Stimulated activated CD4-positive, alpha-beta T cell treated with anti-CD3 and anti-CD28 coated beads, Interleukin-1b, Interleukin-23, amount 100 ng/mL, for 1 hour (primary cell): ENCODE results near the gene SPATA3.
"Not testable (repeated sequence)": the region's sequence is repeated elsewhere in the genome, so short reads cannot be mapped to it uniquely, and the experiment has no call there.

Source experiments
- DNase-seq, 2 donors: peaks; one replicate each; pipeline ENCODE4 v3.0.0-alpha.2; 2020; ENCODE audit warnings: low read depth in 2 of 2

The SPATA3 gene

DNA sequence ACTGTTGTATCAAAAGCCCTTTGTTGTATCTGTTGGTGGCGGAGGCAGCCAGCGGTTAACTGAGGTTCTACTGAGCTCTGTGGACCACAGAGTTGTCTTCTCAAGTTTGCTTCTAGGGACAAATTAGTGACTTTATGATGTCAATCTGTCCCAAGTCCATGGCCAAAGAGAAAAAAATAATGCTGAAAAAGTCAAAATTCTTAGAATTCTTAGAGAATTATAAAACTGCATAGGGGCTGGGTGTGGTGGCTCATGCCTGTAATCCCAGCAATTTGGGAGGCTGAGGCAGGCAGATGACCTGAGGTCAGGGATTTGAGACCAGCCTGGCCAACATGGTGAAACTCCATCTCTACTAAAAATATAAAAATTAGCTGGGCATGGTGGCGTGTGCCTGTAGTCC is 29.1 kb downstream of the SPATA3 start:
- DNase-seq: not testable (repeated sequence)

DNA sequence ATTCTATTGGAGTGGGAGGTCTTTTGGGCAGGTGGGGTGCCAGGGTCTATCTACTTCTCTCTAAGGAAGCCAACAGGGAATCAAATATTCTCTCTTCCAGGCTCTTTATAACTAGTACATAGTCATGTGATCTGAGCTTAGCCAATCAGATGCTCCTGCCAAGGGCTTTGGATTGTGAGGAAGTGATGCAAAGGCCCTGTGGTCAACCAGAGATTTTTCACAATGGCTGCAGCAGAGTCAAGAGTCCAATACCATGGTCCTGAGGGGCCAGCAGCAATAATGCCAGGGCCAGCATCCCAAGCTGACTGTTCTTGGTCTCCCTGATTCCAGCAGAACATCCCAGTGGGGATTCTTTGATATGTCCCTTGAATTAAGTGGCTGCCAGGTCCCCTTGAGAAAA is 33.0 kb downstream of the SPATA3 start:
- DNase-seq: no peak

DNA sequence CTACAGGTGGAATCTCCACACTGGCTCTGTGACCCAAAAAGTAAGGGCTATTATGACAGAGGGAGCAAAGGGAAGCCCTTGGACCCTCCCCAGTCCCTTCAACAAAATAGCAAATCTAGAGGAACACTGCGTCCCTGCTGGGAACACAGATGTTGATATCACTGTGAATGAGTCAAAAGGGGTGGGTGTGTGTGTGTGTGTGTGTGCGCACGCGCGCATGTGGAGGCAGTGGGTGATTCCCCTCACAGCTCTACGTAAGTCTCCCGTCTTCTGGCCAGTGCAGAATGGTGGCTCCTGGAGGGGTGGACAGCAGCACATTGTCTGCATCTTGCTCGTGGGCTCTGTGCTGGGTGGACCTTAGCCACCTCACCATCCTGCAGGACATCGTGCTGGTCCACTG is 33.6 kb downstream of the SPATA3 start:
- no peak for DNase-seq

DNA sequence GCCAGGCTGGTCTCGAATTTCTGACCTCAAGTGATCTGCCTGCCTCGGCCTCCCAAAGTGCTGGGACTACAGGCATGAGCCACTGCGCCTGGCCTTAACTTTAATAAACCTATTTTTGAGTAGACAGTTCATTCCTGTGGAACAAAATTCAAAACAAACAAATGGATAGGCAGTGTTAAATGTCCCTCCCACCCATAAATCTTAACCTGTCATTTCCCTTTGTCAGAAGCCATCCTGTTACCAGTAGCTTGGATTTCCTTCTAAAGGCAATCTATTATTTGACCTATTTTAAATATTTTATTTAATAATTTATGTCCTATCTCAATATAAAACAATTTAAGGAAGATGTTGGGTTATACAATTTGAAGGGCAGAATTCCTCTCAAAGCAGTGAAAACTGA is 34.8 kb downstream of the SPATA3 start:
- no peak for DNase-seq

DNA sequence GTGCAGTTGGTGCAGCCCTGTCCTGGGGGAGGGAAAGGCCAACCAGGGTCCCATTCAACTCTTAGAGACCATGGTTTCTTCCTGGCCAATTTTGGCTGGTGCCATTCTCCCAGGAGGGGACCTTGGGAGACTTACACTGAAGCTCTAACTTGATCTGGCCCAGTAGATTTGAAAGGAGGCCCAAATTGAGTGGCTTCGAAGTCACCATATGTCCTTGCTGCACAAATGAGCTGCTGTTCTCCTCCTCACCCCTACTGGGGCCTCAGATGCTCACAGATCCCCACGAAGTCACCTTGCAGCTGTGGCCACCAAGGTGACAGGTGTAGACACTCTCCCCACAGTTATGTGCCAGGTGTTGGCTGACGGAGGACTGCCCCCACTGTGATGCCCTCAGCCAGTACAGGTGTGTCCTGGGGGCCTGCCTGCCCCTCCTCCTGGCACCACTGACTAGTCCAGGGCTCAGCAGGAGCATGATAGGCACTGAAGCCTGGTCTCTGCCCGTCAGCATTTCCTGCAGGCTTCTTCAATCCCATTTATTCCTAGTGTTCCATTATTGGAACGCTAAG is 36.7 kb downstream of the SPATA3 start:
- DNase-seq: no peak

DNA sequence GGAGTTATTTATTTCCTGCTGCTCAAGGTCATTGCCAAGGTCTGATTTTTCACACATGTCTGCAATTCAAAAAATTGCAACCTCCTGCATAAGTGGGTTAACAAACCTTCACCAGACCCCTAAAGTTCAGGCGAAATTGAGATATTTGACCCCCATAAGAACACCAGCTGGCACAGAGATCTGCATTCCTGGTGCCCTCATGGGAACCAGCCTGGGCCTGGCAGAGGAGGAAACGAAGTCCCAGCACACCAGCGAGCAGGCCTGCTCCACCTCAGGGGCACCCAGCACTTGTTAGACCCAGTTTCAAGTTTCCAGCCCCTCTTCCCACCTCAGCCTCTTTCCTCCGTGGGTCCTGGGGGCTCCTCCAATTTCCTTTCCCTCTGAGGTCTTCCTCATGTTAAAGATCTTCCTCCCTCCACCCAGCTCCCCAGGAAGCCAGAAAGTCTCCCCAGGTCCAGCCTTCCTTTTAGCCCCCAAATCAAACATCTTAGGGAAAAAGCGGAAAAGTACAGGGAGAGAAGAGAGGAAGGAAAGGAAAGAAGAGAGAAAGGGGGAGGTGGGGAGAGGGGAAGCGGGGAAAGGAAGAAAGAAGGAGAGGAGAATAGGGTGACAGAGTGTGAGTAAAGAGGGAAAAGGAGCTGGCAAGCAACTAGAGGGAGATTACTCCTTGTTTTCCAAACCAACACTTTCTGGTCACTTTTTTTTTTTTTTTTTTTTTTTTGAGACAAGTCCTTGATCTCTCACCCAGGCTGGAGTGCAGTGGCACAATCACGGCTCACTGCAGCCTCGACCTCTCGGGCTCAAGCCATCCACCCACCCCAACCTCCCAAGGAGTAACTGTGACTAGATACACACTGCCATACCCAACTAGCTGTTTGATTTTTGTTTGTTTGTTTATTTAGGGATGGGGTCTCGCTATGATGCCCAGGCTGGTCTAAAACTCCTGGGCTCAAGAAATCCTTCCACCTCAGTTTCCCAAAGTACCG is 37.5 kb downstream of the SPATA3 start:
- no peak for DNase-seq

DNA sequence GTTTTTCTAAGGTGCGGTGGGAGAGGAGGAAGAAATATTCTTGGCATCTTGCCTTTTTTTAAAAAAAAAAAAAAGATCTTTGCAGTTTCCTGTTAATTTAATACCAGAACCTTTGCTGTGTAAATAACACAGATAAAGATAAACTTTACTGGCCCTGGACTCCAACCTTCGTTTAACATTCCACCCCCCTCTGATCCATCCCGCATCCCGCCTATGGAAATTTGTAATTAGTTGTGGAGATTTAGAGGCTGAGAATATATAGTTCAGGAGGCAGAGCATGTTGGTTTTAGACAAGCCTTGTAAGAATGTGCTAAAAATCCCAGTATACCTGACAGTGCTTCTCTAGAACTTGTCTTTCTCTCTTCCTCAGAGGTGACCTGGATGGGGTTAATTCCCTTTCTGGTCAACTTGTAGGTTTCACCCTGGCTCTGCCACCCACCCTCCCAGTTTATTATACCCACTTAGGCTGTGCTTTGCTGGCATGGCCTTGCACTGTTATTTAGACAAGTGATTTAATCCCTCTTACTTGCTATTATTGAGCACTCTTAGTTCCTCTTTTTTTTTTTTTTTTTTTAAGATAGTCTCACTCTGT is 38.5 kb downstream of the SPATA3 start:
- DNase-seq: no peak

DNA sequence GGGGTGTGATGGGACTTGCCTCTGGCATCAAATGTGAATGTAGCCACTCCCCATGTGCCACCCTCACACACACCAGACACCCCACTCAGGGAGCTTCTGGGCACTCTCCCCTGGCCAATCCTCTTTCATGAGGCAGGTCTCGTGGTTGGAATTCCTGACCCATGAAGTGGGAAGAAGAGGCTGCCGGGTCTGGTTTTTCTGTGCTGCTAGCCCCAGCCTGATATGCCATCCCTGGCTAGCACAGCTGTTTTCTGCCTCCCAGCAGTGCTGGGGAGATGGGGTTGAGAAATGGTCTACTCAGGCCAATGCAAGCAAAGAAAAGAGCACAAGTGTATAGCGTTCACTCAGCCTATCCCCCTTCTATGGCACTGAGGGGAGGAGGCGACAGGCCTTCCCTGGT is 40.2 kb downstream of the SPATA3 start:
- DNase-seq: no peak

DNA sequence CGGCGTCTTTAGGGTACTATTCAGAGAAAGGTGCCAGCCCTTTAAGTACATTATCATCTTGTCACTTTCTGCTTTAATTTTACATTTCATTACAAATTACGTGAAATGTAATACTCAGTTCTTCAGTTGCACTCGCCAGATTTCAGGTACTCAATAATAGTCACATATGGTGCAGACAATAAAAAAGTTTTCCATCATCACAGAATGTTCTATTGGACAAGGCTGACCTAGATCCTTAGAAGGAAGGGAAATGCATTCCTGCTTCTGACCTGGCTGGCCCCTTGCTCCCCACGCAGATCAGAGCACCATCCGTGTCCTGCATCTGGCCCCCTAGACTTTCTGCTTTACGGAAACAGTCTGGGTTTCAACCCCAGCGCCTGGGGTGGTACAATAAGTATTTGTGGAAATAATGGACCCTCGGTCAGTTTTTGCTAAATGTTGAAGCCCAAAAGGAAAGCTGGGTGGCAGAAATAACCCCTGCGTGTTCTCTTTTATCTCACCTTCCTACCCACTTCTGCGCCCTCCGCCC is 40.7 kb downstream of the SPATA3 start:
- DNase-seq: no peak

DNA sequence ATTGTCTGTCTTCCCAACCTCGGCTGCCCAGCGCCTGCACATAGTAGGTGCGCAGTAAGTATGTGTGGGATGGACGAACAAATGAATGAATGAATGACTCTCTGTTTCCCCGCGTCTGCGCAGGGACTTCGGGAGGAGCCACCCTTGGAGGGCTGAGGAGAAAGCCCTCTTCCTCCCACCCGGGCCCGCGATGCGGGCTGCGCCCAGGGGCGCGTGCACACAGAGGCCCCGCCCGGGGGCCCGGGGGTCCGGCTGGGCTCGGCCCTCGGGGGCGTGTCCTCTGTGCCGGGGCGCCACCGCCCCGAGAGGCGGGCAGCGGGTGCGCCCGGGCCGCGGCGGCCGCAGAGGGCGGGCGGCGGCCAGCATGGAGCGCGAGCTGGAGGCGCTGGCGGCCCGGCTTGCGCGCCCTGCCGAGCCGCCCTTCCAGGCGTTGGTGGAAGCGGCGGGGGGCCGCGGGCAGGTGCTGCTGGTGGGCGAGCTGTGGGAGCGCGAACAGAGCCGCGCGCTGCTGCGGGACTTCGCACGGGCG is 41.3 kb downstream of the SPATA3 start, which contains the start of gene C2orf72:
Gene C2orf72 (plus strand): TSS at position 322 of the 529 bp plus-strand sequence. CDS start 43 bp downstream, at position 365.
- no peak for DNase-seq

DNA sequence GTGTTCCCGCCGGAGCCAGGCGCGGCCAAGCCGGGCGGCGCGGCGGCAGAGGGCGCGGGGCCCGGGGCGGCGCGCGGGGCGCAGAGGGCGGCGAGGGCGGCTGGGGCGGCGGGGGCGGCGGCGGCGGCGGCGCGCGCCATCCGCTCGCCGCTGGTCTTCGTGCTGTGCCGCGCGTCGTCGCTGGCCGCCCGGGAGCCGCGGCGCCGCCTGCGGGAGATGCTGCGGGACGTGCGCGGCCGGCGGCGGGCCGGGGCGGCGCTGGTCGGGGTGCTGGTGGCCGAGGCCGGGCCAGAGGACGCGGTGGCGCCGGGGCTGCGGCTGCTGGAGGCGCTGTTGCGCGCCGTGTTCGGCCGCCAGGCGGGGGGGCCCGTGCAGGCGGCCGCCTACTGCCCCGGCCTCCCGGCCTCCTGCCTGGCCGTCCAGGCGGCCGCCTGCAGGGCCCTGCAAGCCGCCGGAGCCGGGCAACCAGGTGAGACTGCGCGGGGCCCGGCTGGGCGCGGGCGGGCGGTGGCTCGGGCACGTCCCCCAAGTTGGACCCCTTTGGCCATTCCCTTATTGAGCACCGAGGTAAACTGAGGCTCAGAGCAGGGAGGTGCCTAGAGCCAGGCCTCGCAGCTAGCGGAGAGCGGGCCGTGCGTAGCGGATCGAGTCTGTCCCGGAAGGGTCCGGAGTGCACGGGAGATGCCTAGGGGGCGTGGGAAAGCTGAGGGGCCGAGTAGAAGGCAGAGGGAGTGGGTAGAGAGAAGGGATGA is 42.0 kb downstream of the SPATA3 start:
- DNase-seq: no peak

DNA sequence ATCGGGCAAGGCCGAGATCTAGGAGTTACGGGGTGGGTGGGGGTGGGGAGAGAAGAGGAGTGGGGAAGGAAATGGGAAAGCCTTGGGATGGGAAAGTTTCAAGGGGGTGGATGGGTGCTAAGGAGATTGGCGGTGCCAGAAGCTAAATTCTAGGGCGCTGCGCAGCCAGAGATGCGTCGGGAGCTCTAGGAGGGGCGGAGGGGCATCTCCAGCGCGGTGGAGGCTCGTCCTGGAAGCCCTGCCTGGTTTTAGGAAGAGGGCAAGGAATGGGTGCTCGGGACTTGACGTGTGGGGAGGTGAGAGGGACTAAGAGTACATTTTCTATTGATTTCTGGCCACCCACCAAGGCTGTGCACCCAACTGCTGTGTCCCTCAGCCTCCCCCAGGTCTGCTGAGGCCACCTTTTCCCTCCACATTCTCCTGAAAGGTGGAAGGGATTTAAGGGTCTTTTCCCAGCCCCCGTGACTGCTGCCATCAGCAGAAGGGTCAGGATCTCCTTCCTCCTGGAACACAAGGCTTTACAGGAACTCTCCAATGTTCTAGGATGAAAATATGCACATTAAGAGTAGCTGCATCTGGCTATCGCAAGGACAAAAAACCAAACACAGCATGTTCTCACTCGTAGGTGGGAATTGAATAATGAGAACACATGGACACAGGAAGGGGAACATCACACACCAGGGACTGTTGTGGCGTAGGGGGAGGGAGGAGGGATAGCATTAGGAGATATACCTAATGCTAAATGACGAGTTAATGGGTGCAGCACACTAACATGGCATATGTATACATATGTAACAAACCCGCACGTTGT is 42.8 kb downstream of the SPATA3 start:
- DNase-seq: no peak

DNA sequence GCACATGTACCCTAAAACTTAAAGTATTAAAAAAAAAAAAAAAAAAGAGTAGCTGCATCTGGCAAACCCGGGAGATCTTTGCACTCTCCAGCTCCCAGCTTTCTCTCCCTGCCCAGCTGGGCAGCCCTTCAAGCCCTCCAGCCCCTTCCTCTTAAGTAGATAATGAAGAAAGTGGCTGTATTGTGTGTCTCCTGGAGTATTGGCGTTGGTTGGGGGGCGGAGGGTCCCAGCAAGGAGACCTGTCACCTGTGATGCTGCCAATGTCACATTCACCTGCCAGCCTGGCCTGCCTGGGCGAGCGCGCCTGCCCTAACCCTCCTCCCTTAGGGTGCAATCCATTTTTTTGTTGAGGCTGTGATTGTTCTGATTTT is 43.4 kb downstream of the SPATA3 start:
- DNase-seq: no peak

DNA sequence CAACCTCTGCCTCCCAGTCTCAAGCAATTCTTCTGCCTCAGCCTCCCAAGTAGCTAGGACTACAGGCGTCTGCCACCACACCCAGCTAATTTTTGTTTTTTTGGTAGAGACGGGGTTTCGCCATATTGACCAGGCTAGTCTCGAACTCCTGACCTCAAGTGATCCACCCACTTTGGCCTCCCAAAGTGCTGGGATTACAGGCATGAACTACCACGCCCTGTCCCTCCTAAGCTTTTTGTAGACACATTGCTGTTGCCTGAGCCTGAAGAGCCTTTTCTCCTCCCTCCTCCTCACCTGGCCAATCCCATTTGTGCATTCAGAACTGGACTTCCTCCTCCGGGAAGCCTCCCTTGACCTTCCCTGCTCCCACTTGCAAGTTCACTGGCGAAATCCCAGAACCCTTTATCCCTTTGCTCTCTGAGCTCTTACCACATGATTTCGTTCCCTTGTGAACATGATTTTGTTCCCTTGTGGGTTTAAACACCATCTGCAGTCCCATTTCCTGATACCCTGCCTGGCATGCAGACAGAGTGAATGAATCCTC is 44.0 kb downstream of the SPATA3 start:
- DNase-seq: no peak

DNA sequence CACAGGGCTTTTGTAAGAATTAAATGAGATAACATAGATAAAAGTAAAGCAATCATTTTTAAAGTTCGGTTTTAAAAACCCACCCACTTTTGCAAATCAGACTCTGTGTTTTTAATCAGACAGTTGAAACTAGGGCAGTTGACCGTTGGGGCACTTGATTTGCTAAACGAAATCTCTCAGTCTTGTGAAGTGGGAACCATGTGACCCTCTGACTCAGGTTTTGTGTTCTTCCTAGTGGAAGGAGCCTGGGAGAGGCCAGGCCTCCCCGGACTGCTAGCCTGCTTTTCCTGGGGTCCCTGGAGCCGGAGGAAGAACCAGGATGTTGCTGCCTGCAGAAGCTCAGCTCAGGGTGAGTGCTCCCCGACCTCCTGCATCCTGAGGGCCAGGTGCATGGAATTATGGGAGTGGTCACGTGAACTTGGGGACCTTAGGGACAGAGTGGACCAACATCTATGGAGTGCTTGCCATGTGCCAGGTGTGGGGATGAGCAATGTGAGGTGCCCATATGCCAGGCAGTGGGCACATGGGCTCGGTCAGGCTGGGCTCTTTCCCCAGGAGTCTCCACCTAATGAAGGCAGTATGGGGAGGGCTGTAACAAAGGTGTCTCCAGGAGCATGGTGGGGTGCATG is 45.3 kb downstream of the SPATA3 start:
- DNase-seq: no peak

DNA sequence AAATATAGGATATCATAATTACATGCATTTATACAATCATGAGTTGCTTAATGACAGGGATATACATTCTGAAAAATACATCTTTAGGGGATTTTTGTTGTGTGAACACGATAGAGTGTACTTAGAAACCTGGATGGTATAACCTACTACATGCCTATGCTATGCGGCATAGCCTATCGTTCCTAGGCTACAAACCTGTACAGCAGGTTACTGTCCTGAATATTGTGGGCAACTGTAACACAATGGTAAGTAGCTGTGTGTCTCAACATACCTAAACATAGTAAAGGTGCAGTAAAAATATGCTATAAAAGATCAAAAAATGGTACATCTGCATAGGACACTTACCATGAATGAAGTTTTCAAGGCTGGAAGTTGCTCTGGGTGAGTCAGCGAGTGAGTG is 47.9 kb downstream of the SPATA3 start:
- DNase-seq: no peak

DNA sequence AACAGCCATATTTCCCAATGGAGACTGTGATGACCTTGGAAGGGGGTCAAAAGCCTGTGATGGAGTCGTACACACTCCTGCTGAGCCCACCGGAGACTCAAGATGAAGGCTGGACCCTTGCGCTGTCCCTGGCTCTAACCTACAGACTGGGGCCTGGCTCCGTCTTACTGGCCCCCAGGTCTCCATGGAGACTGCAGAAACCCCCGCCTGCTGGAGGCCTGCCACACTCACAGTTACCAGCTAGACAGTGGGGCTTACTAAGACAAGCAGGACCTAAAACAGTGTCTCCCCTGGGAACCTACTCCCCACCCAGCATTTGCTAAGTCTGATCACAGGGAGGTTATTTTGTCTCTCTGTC is 51.0 kb downstream of the SPATA3 start:
- DNase-seq: no peak

DNA sequence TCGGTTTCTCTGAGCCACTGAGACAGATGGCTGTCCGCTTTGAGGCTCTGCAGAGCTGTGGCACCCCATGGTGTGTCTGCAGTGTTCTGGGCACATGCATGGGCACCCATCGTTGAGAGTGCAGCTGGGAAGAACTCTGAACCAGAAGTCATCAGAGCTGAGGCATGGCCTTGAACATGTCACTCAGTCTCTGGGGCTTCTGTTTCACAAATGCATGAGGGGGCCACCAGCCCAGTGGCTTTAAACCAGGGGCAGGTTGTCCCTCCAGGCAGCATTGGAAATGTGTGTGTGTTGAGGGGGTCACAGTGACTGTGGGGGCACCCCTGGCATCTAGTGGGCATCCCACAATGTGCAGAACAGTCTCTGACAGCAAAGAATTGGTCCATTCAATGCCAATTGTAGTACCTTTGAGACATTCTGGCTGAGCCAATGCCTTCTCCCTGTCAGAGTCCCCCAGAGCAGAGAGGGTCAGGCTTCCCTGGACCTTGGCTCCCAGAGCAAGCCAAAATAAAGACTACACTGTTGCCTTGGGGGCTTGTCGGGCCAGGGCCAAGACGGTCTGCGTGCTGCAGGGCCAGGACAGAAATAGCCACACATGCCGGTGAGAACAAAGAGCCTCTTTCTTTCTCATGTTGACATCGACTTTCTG is 51.5 kb downstream of the SPATA3 start:
- DNase-seq: no peak
